HG03108 (cell line): ENCODE data around the gene RHOF.

Experiments
- ATAC-seq: cut with Tn5 transposase; IDR thresholded peaks from one replicate; pipeline ENCODE4 v1.9.1; 2021; ENCODE audit warnings: moderate library complexity; ENCODE audit not compliant: unreplicated experiment

RHOF gene

GRCh38 chr12:121805171-121806008, 11.9 kb upstream of the RHOF start:
- no peak for ATAC-seq

GRCh38 chr12:121804417-121805111, 11.1 kb upstream of the RHOF start:
- no peak for ATAC-seq

- ATAC-seq = no peak
Observed at GRCh38 chr12:121803861-121804416, 10.5 kb upstream of the RHOF start, which contains the start of gene SETD1B. TSS of gene SETD1B (plus strand) at chr12:121804009. CDS start at chr12:121804738, 729 bp downstream.

- peak; percentile 34 for ATAC-seq
Observed at GRCh38 chr12:121802843-121803698, 9.6 kb upstream of the RHOF start.

- no peak for ATAC-seq
Observed at GRCh38 chr12:121802485-121802842, 9.0 kb upstream of the RHOF start.

- ATAC-seq = no peak
Observed at GRCh38 chr12:121801595-121802484, 8.4 kb upstream of the RHOF start.

- ATAC-seq = no peak
Observed at GRCh38 chr12:121800694-121801594, 7.5 kb upstream of the RHOF start.

GRCh38 chr12:121799842-121800693, 6.6 kb upstream of the RHOF start:
- no peak for ATAC-seq

GRCh38 chr12:121799156-121799841, 5.8 kb upstream of the RHOF start:
- ATAC-seq = no peak

- no peak for ATAC-seq
Observed at GRCh38 chr12:121798787-121799155, 5.3 kb upstream of the RHOF start.

- no peak for ATAC-seq
Observed at GRCh38 chr12:121797937-121798786, 4.7 kb upstream of the RHOF start.

- no peak for ATAC-seq
Observed at GRCh38 chr12:121796855-121797751, 3.6 kb upstream of the RHOF start.

- no peak for ATAC-seq
Observed at GRCh38 chr12:121795034-121795968, 1.8 kb upstream of the RHOF start.

GRCh38 chr12:121794534-121795033, 1.1 kb upstream of the RHOF start:
- ATAC-seq = no peak
